A549 (cell line): ENCODE results near the gene TEDC1.
"Not testable (repeated sequence)": the region's sequence is repeated elsewhere in the genome, so short reads cannot be mapped to it uniquely, and the experiment has no call there.

Source experiments
- EP300 ChIP-seq, 2 experiments: fragments of >200 bp; sonication (Bioruptor Twin); formaldehyde crosslinking; IDR thresholded peaks; 2 replicates in 1 of 2; 3 replicates in 1 of 2; pipeline ENCODE4 v1.6.1; 2016 to 2017
- PHF8 ChIP-seq: fragments of 200-600 bp; sonication (generic); IDR thresholded peaks from 2 replicates; pipeline ENCODE4 v1.6.1; 2016; ENCODE audit warnings: low read depth, mild to moderate bottlenecking, antibody characterized with exemption, moderate library complexity, borderline replicate concordance
- POLR2A ChIP-seq: IDR thresholded peaks from 2 replicates; pipeline ENCODE4 v1.6.1; 2012; ENCODE audit warnings: mild to moderate bottlenecking, low read length
- RAD21 ChIP-seq, 2 experiments: fragments of >200 bp in 1 of 2; sonication (Bioruptor Twin) in 1 of 2; formaldehyde crosslinking in 1 of 2; IDR thresholded peaks in 1 of 2; conservative IDR thresholded peaks in 1 of 2; 2 replicates in 1 of 2; 3 replicates in 1 of 2; pipeline ENCODE4 v1.6.1; 2012 to 2018; ENCODE audit warnings: inconsistent platforms in 1 of 2
- RFX5 ChIP-seq: fragments of 450-650 bp; IDR thresholded peaks from 2 replicates; pipeline ENCODE4 v1.7.1; 2014; ENCODE audit warnings: antibody characterized with exemption, mild to moderate bottlenecking, moderate library complexity
- SMC3 ChIP-seq: fragments of >200 bp; sonication (Bioruptor Twin); formaldehyde crosslinking; IDR thresholded peaks from 3 replicates; pipeline ENCODE4 v1.6.1; 2018; ENCODE audit warnings: inconsistent platforms
- USF2 ChIP-seq: fragments of 450-650 bp; IDR thresholded peaks from 2 replicates; pipeline ENCODE4 v1.6.1; 2014; ENCODE audit warnings: antibody characterized with exemption
- TF ChIP-seq, protein P1 (sequence below): fragments of >200 bp; sonication (Bioruptor Twin); formaldehyde crosslinking; IDR thresholded peaks from 3 replicates; pipeline ENCODE4 v1.5.1; 2016
- TF ChIP-seq, protein P2 (sequence below): IDR thresholded peaks from 2 replicates; pipeline ENCODE4 v1.6.1; 2012

- TF ChIP-seq, protein P1, sequence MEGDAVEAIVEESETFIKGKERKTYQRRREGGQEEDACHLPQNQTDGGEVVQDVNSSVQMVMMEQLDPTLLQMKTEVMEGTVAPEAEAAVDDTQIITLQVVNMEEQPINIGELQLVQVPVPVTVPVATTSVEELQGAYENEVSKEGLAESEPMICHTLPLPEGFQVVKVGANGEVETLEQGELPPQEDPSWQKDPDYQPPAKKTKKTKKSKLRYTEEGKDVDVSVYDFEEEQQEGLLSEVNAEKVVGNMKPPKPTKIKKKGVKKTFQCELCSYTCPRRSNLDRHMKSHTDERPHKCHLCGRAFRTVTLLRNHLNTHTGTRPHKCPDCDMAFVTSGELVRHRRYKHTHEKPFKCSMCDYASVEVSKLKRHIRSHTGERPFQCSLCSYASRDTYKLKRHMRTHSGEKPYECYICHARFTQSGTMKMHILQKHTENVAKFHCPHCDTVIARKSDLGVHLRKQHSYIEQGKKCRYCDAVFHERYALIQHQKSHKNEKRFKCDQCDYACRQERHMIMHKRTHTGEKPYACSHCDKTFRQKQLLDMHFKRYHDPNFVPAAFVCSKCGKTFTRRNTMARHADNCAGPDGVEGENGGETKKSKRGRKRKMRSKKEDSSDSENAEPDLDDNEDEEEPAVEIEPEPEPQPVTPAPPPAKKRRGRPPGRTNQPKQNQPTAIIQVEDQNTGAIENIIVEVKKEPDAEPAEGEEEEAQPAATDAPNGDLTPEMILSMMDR, result not testable (repeated sequence)
- not testable (repeated sequence) for TF ChIP-seq PHF8; POLR2A; USF2; RAD21 (conservative IDR thresholded peaks at IDR 0.05 in 1 of 2, IDR thresholded peaks at IDR 0.05 in 1 of 2); RFX5; SMC3; EP300 (IDR thresholded peaks at IDR 0.05)
- TF ChIP-seq, protein P2, sequence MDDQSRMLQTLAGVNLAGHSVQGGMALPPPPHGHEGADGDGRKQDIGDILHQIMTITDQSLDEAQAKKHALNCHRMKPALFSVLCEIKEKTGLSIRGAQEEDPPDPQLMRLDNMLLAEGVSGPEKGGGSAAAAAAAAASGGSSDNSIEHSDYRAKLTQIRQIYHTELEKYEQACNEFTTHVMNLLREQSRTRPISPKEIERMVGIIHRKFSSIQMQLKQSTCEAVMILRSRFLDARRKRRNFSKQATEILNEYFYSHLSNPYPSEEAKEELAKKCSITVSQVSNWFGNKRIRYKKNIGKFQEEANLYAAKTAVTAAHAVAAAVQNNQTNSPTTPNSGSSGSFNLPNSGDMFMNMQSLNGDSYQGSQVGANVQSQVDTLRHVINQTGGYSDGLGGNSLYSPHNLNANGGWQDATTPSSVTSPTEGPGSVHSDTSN, result not testable (repeated sequence)
Measured at GRCh38 chr14:105546410-105546809, 55.4 kb downstream of the TEDC1 start.
